ENCODE data around the gene CHST8.

Gene CHST8

DNA sequence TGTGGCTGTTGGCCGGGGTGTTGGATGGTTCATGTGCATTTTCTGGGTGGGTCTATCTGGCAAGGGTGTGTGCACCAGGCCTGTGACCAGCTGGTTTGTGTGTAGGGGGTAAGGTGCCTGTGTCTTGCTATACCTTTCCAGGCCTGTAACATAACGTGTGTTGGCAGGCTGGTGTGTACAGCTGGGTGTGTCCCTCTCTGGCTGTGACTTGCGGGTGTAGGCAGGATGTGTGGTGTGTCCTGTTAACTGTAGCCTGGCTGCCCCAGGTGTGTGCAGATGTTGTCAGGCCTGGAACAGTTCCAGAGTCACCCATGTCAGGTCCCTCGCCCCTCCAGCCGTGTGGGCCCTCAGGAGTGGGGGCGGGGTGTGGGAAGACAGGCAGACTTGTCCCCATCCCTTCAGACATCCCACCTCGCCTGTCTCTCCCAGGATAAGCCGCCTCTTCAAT lies 184.7 kb downstream of the CHST8 start:
- TF ChIP-seq, protein P1, sequence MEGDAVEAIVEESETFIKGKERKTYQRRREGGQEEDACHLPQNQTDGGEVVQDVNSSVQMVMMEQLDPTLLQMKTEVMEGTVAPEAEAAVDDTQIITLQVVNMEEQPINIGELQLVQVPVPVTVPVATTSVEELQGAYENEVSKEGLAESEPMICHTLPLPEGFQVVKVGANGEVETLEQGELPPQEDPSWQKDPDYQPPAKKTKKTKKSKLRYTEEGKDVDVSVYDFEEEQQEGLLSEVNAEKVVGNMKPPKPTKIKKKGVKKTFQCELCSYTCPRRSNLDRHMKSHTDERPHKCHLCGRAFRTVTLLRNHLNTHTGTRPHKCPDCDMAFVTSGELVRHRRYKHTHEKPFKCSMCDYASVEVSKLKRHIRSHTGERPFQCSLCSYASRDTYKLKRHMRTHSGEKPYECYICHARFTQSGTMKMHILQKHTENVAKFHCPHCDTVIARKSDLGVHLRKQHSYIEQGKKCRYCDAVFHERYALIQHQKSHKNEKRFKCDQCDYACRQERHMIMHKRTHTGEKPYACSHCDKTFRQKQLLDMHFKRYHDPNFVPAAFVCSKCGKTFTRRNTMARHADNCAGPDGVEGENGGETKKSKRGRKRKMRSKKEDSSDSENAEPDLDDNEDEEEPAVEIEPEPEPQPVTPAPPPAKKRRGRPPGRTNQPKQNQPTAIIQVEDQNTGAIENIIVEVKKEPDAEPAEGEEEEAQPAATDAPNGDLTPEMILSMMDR (IDR thresholded peaks at IDR 0.05; ENCODE audit: borderline replicate concordance, insufficient read depth, low read depth, low read length), result no peak
- no peak overlapping the region for H3K4me3 ChIP-seq (ENCODE audit: low read depth, low read length)

DNA sequence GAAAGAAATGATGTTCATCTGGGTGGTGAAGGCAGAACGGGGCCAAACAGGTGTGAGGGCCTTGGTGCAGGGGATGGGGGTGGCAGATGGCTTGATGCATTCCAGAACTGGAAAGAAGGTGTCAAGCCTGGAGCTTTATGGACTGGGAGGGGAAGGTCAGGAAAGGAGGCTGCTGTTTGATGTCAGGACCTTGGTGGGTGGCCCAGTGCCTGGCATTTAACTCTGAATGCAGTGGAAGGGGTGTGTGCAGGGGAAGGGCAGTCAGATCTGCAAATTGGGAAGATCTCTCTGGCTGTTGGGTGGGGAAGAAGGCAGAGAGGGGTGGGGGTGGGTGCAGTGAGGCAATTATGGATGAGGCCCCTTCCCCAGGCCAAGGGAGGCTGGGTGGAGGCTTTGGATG lies 186.6 kb downstream of the CHST8 start:
- H3K4me3 ChIP-seq (ENCODE audit: low read depth, low read length), result no peak overlapping the region
- TF ChIP-seq, protein P1 (IDR thresholded peaks at IDR 0.05; ENCODE audit: borderline replicate concordance, insufficient read depth, low read depth, low read length), result no peak

DNA sequence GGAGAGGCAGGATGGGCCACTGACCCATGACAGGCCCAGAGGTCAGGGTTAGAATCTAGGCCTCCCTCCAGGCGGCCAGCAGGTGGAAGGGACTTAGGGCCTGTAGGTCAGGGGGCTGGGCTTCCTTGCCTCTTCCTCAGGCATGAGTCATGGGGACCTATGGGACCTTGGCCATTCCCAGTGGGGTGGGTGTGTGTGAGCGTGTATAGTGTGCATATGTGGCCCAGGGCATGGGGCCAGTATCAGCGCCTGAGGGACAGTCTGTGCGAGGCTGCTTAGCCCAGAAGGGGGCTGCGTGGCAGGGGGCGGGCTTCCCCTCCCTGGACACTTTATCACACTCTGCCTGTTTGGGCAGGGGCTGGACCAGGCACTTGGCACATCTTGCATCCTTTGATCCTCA lies 188.2 kb downstream of the CHST8 start:
- TF ChIP-seq, protein P1 (IDR thresholded peaks at IDR 0.05; ENCODE audit: borderline replicate concordance, insufficient read depth, low read depth, low read length), result no peak
- H3K4me3 ChIP-seq (ENCODE audit: low read depth, low read length), result no peak overlapping the region

DNA sequence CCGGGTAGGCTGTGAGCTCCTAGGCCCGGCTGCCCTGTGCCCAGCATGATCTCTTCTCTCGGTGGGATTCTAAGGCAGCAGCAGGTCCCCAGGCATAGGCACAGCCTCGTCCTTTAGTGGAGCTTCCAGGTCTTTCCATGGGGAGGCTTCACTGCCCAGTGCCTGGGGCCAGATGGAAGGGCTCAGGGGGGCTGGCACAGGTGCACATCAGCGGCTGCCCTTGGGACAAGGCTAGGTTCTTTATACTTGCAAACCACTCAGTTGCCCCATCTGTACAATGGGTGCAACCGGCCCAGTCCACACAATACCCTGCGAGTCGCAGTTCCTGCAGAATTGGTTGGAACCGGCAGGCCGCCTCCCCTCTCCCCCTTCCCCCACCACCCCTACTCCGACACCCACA lies 189.1 kb downstream of the CHST8 start:
- TF ChIP-seq, protein P1 (IDR thresholded peaks at IDR 0.05; ENCODE audit: borderline replicate concordance, insufficient read depth, low read depth, low read length), result no peak
- no peak overlapping the region for H3K4me3 ChIP-seq (ENCODE audit: low read depth, low read length)

DNA sequence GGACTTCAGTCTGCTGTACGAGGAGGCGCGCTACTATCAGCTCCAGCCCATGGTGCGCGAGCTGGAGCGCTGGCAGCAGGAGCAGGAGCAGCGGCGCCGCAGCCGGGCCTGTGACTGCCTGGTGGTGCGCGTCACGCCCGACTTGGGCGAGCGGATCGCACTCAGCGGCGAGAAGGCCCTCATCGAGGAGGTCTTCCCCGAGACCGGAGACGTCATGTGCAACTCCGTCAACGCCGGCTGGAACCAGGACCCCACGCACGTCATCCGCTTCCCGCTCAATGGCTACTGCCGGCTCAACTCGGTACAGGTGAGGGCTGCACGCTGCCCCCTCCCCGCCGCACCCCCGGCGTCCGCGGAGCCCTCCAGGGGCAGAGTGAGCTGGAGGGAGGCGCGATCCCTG lies 189.5 kb downstream of the CHST8 start:
- no peak overlapping the region for H3K4me3 ChIP-seq (ENCODE audit: low read depth, low read length)
- TF ChIP-seq, protein P1 (IDR thresholded peaks at IDR 0.05; ENCODE audit: borderline replicate concordance, insufficient read depth, low read depth, low read length), result no peak

DNA sequence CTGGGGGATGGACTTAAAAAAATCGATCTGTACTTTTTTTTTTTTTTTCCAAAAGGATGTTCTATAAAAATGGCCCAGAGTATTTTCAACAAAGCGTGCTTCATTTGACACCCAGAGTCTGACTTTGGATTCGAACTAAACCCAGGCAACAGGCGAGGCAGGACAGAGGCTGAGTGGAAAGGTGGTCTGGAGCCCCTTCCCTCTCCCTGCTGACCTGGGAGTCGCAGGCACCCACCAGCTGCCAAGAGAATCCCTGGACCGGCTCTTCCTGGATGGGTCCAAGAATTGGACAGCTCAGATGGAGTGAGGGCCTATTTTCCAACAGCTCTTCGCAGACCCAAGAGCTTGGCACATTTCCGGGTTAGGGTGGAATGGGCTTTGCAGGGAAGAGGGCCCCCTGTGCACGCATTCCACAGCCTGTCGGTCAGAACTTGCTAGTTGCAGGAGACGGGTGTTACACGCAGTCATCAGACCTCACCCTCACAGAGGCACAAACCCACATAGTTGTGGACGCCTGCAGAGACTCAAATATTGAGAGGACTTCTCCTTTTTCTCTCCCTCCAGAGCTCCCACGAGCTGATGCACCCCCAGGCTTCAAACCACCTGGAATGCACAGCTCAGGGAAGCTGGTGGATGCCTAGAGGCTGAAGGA lies 190.1 kb downstream of the CHST8 start:
- TF ChIP-seq, protein P1 (IDR thresholded peaks at IDR 0.05; ENCODE audit: borderline replicate concordance, insufficient read depth, low read depth, low read length), result no peak
- no peak overlapping the region for H3K4me3 ChIP-seq (ENCODE audit: low read depth, low read length)

Measured in GM12875 (cell line).